HG03025 (cell line): Measurements from ENCODE around the gene COPZ1.
"Not testable (repeated sequence)": the region's sequence is repeated elsewhere in the genome, so short reads cannot be mapped to it uniquely, and the experiment has no call there.

Experiments used
- ATAC-seq: cut with Tn5 transposase; IDR thresholded peaks from one replicate; pipeline ENCODE4 v1.9.1; 2021; ENCODE audit warnings: mild to moderate bottlenecking, moderate library complexity; ENCODE audit not compliant: unreplicated experiment, low FRiP score

The COPZ1 gene

GRCh38 chr12:54330442-54330841 is 5.5 kb downstream of the COPZ1 start:
- no peak for ATAC-seq

GRCh38 chr12:54331461-54331860 is 6.5 kb downstream of the COPZ1 start:
- no peak for ATAC-seq

- ATAC-seq: no peak
Observed at GRCh38 chr12:54333420-54334034, 8.6 kb downstream of the COPZ1 start.

- no peak for ATAC-seq
Observed at GRCh38 chr12:54337280-54337842, 12.4 kb downstream of the COPZ1 start.

- no peak for ATAC-seq
Observed at GRCh38 chr12:54337854-54338650, 13.1 kb downstream of the COPZ1 start.

- ATAC-seq: no peak
Observed at GRCh38 chr12:54338698-54339296, 13.9 kb downstream of the COPZ1 start.

DNA sequence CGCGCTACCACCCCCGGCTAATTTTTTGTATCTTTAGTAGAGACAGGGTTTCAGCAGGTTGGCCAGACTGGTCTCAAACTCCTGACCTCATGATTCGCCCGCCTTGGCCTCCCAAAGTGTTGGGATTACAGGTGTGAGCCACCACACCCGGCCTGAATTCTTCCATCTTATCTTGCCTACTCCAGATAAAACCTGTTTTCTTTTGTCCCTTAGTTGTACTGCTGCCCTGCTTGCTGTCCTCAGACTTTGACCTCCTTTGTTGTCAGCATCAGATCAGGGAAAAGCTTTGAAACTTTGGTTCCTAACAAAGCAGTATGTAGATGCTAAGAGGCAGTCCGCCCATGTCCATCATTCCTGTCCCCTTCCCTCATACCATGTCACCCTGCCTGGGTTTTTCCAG is 15.9 kb downstream of the COPZ1 start:
- ATAC-seq: no peak

DNA sequence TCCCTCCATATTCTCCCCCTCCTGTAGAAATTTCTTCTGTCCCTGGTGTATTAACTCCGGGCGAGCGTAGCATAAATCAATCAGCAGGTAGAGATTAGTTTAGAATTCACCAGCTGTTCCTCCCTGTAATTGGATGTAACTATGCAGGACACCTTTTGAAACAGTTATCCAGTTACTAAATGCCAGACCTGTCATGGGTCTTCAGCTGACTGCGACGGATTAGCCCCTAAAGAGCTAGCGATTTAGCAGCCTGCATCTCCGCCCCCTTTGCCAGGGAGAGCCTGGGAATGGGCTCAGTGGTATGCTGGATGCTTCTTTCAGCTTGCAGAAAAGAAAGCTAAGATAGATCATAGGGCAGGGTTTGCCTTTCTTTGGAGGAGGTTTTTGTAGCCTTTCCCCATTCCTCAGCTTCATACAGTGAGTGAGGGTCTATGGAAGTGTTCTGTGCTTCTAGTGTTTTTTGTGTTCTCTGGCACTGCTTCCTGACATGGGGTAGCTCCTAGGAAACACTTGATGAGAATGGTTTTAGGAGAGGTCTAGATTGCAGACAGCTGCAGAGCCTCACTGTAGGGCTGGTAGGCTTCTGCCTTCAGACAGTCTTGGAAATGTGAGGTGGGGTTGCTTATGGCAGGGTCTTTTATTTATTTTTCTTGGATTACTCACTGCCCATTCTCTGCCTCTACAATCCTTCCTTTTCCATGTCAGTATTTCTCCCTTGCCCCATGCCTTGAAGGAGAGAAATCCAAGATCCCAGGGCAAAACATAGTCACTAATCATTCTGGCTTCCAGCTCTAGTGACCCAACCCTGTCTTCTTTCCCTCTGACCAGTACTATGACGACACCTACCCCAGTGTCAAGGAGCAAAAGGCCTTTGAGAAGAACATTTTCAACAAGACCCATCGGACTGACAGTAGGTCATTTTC is 16.7 kb downstream of the COPZ1 start:
- no peak for ATAC-seq

DNA sequence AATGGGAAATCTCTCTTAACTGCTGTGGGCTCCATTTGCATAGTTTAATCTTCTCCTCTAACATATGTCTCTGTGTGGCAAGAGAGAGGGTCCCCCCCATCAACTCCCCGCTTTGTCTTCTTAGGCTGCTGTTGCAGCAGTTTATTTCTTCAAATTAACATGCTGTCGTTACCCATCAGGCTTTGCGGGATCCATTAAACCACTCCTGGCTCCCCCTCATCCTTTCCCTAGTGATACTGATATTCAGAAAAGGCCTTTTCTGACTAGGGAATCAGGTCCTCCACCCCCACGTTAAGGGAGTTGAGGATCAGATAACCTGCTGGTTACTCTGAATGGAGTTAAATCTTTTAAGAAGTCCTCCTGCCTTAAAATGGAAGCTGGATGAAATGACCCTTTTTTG is 24.1 kb downstream of the COPZ1 start:
- ATAC-seq: no peak

DNA sequence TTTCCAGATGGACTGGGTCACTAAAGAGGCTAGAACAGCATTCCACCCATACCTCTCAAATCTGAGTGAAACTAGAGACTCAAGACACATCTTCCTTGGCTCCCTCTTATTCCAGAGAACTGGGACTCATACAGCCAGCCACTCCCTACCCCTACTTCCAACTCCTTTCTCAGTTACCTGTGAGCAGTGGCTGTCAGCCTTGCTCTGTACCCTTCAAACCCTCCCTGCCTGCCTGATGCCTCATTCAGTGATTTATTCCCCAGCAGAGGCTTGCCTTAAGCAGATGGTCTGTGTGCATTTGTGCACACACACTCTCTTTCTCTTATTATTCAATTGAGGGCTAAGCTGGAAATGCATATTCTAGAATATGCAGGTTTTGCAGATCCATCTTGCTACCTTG is 24.7 kb downstream of the COPZ1 start:
- no peak for ATAC-seq

DNA sequence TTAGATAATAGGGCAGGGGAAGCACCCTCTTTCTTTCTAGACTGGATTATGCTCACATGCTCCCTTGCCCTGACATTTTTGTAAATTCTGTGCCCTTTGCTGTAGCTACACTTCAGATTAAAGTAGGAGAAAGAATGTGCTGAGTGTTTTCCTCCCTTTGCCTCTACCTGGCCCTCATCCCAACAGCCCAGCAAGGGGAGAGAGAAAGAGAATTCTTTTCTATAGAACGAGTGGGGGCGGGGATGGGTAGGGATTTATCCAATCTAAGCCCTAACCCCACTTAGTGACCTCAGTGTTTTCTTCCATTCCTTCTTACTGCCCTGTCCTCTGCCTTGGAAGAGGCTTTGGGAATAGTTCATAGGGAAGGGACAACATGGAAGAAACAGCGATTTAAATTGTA is 25.8 kb downstream of the COPZ1 start:
- ATAC-seq: no peak

DNA sequence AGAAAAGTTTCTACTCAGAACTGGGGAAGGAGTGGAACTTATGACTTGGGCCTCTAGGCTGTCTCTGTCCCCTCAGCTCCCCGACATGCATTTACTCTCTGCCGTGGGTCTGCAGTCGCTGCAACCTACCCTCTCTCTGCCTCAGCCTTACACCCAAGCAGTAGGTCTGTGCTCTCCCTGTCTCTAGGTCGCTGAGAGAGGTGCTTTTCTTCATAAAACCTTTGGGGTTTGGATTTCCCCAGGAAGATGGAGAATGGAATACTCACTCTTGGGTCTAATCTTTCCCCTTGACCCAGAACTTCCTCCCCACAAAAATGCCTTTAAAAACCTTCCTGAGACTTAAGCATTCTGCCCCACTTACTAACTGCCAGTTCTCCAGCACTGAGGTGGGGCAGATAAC is 26.4 kb downstream of the COPZ1 start:
- no peak for ATAC-seq

GRCh38 chr12:54352022-54352531 is 27.1 kb downstream of the COPZ1 start:
- ATAC-seq: no peak

DNA sequence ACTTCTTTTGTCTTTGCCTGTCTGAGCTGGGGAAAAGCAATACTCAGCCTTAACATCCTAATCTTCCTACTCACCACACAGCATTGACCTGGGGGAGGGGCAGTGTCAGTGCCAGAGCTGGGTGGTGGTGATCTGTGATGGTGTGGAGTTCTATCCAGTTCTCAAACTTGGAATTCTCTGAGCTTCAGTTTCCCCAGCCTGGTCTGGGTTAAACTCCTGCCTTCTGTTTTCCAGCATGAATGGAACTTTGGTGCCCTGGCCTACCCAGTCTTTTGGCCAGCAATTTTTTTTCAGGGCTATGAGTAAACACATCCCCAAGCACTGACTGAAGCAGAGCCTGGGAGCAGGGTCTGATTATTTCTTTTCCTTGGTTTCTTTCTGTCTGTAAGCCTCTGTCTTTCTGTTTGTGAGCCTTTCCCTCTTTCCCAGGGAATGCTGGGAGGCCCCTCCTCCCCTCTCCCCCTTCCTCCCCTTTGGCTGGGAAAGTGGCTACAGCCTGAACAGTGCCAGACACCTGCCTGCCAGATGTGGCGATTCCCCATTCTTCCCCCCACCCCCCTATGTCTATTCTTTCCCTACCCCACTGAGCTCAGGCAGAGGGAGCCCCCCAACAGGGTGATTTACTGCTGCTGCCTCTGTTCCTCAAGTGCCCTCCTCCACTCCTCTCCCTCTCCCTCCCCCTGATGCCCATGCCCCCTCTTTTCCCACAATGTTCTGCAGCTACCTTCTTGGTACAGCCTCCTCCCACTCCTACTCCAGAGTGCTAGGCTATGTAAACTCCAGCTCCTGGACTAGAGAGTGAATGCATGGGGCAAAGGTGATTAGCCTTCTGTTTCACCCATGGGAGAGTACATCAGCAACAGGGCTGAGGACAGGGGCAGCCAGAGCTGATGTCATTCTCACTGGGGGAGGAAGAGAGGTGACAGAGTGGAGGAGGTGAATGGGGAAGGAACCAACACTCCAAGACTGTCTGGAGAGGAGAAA is 28.3 kb downstream of the COPZ1 start:
- ATAC-seq: no peak

- not testable (repeated sequence) for ATAC-seq
Observed at GRCh38 chr12:54354271-54354670, 29.3 kb downstream of the COPZ1 start.

DNA sequence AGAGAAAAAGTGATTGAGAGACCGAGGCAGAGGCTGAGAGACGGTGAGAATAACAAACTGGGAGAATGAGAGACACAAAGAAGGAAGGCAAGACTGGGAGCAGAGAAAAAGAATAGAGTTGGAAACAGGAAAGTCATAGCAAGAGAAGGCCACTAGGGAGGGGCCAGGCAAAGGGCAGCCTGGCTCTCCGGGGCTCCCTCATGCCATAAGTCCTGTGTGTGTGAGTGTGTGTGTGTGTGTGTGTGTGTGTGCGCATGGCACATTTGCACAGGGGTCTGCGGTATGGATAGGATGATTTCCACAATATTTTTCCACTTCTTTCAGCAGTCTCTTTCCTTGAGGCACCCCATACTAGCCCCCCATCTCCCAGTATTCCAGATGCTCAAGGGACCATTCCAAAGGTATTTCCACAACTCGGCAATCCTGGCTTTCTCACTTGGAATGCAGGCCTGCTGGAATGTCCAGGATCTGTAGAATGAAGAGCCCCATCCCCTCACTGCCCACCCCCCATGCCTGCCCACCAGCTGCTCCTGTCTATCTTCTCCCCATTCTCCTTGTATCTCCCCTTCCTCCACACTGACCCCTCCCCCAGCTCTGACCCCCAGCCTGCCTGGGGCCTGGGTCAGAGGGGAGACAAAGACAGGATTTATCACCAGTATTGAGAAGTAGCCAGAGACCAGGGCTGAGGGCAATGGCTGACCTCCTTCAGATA is 30.3 kb downstream of the COPZ1 start:
- ATAC-seq: no peak

GRCh38 chr12:54356228-54356627 is 31.3 kb downstream of the COPZ1 start:
- ATAC-seq: no peak

DNA sequence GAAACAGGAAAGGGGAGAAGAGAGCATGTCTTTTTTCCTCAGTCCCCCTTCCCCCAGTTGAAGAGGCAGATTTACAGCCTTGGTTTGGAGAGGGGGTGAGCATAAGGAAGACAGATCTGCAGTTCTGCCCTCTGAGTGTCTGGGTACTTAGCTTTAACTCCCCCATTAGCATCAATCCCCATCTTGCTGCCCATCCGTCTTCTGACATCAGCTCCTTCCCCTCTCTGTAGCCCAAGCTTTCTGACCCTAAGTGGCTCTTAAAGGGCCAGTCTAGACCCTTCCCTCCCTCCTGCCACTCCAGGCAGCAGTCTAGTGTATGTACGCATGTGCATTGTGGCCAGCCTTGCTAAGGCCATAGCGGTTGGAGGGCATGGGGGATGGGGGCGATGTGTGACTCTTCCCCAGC is 32.0 kb downstream of the COPZ1 start:
- ATAC-seq: no peak
